ENCODE results near the gene RXRA.

The RXRA gene

GRCh38 chr9:134325813-134326723 lies at the start of gene RXRA:
Gene RXRA, plus strand, starts transcription at chr9:134326455. Its CDS starts 177 bp downstream, at chr9:134326632.
- peak; percentile 82 for DNase-seq

GRCh38 chr9:134278286-134278685 lies 48.0 kb upstream of the RXRA start:
- DNase-seq: no peak

- DNase-seq: no peak
Measured at GRCh38 chr9:134278974-134279640, 47.1 kb upstream of the RXRA start.

GRCh38 chr9:134282138-134282650 lies 44.1 kb upstream of the RXRA start:
- DNase-seq: no peak

GRCh38 chr9:134283111-134283515 lies 43.1 kb upstream of the RXRA start:
- peak; percentile 84 for DNase-seq

GRCh38 chr9:134283692-134284265 lies 42.5 kb upstream of the RXRA start:
- DNase-seq: no peak

GRCh38 chr9:134284273-134284672 lies 42.0 kb upstream of the RXRA start:
- DNase-seq: no peak

- no peak for DNase-seq
Measured at GRCh38 chr9:134284741-134285140, 41.5 kb upstream of the RXRA start.

- no peak for DNase-seq
Measured at GRCh38 chr9:134285215-134285845, 40.9 kb upstream of the RXRA start.

- DNase-seq: no peak
Measured at GRCh38 chr9:134286471-134287245, 39.6 kb upstream of the RXRA start.

- no peak for DNase-seq
Measured at GRCh38 chr9:134287591-134288491, 38.4 kb upstream of the RXRA start.

- DNase-seq: no peak
Measured at GRCh38 chr9:134288746-134289145, 37.5 kb upstream of the RXRA start.

- DNase-seq: no peak
Measured at GRCh38 chr9:134289241-134289875, 36.9 kb upstream of the RXRA start.

- no peak for DNase-seq
Measured at GRCh38 chr9:134290603-134291451, 35.4 kb upstream of the RXRA start.

- DNase-seq: no peak
Measured at GRCh38 chr9:134291452-134291881, 34.8 kb upstream of the RXRA start.

GRCh38 chr9:134291961-134292871 lies 34.0 kb upstream of the RXRA start:
- no peak for DNase-seq

GRCh38 chr9:134293031-134293521 lies 33.2 kb upstream of the RXRA start:
- DNase-seq: no peak

GRCh38 chr9:134293611-134294152 lies 32.6 kb upstream of the RXRA start:
- DNase-seq: no peak
